GM12801 (cell line): Measurements from ENCODE around the gene LRP1B.

Experiments used
- CTCF ChIP-seq: IDR thresholded peaks from one replicate; pipeline ENCODE4 v1.5.1; 2011; ENCODE audit warnings: control low read depth; ENCODE audit not compliant: insufficient read length; ENCODE audit errors: extremely low read depth

The LRP1B gene

GRCh38 chr2:142082368-142082767, 48.4 kb downstream of the LRP1B start:
- no peak for TF ChIP-seq CTCF

DNA sequence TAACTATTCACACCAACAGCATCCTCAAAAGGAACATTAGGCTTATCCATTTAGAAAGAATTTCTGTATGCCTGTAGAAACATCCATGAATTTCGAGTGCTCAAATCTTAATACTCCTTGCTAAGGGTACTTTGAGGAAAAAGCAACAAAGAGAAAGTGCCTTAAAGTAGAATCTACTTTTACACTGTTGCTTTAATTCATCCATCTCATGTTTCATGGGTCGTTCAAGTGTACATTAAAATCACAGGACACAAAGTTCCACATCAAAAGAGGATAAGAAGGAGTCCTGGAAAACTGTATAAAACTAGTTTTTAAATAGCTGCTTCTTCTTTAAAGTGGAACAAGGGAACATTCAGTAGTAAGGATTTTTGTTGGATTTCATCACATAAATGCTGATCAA, 54.5 kb downstream of the LRP1B start:
- TF ChIP-seq CTCF = no peak

DNA sequence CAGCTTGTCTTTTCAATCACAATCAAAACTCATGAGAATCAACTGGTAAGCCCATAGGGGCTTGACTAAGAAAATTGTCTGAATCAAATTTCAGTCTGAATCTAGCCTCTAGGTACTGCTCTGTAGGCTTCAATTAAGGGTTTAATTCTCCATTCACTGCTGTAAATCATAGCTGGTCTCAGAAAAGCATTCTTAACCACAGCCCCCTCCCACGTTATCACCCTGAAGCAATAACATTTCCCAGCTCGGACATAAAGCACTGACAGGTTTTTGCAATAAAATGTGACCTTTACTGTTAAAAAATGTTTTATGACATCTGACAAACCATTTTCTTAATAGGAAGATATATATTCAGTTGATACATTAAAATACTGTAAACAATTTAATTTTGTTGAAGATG, 55.0 kb downstream of the LRP1B start:
- no peak for TF ChIP-seq CTCF

DNA sequence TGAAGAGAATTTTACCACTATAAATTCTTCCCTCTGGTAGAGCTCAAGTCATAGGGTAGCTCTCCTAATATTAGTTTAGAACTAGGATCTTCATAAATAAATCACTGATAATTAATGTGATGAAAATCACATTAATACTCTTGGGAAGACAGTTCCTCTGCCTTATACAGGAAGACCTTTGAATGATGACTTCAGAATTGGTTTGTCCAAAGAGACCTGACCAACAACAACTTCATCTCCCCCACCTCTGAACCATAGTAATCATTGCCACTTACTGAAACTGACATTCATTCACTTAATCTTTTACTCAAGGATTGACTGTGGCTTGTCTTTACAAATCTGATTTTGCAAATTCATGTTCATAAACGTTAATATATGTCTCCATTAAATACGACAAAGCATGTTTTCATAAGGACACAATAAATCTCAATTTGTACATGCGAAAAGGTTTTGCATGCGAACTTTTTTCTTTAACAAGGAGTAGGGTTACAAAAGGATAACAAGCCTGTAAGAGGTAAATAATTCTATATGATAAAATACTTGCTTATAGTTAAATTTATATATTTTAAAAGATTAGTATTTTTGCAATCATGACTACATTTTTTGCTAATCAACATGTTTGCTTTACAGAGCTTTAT, 61.4 kb downstream of the LRP1B start:
- no peak for TF ChIP-seq CTCF

DNA sequence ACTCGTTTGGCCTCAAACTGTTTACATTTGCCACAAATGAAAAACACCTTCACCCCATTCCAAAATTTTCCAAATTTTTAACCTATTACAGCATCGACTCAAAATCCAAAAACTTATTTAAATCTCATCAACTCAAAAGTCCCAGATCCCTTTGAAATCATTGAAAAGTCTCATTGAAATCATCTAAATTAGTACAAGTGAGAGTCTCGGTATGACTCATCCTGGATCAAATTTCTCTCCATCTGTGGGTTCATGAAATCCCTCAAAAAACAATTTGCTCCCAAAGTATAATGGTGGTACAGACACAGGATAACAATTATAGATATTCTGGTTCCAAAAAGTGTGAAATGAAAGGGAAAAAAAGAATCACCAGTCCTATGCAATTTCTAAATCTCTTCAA, 65.1 kb downstream of the LRP1B start:
- TF ChIP-seq CTCF = no peak

DNA sequence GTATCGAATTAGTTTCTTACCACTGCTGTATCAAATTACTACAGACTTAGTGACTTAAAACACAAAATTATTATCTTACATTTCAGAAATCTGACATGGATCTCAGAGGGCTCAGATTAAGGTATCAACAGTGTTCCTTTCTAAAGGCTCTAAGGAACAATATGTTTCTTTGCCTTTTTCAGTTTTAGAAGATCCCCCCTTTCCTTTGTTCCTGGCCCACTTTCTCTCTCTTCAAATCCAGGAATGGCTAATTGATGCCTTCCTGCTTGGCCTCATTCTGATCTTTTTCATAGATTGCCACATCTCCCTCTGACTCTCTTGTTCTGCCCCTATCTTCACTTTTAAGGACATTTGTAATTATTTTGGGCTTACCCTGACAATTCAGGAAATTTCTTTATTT, 65.7 kb downstream of the LRP1B start:
- TF ChIP-seq CTCF = no peak

DNA sequence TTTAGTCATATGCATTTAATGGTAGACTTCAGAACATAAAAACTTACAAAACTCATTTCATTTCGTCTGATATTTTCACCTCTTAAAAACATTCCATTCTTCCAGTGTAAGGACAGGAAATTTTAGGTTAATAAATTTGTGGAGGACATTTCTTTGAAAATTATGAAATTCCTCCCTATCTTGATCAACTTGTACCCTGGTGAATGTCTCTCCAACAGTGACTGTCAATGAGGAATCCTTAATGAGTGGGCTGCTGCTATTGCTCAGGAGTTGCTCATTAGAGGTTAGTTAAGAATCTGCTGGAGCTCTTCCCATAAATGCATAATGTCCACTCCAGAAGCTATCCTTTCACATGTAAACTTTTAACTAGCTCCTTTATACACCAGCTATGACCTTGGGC, 69.1 kb downstream of the LRP1B start:
- no peak for TF ChIP-seq CTCF
